ENCODE results near the gene SPR. TPM values are rescaled to one million over a fixed set of nuclear protein-coding genes. Genes with fewer than 3 reads are reported as not detected.

SPR gene
- 23.8 TPM for polyA plus RNA-seq
- long read RNA-seq, donor 1, transcript SPR-201 (3 exons, 1,480 nt), result major isoform, 14 of 21 reads
- long read RNA-seq, donor 1, partial matches to known transcripts, result 7 of 21 reads
- long read RNA-seq, donor 1, other reads (novel, unspliced or antisense), result 0 of 21 reads
- long read RNA-seq, donor 2, transcript SPR-201 (3 exons, 1,480 nt), result major isoform, 19 of 26 reads
- long read RNA-seq, donor 2, partial matches to known transcripts, result 6 of 26 reads
- long read RNA-seq, donor 2, other reads (novel, unspliced or antisense), result 0 of 26 reads
- long read RNA-seq, donor 3, result 0 reads
- long read RNA-seq, donor 4, partial matches to known transcripts, result 0 of 1 reads
- long read RNA-seq, donor 4, other reads (novel, unspliced or antisense), result 0 of 1 reads
- long read RNA-seq, donor 5, transcript SPR-201 (3 exons, 1,480 nt), result major isoform, 9 of 9 reads
- long read RNA-seq, donor 5, partial matches to known transcripts, result 0 of 9 reads
- long read RNA-seq, donor 5, other reads (novel, unspliced or antisense), result 0 of 9 reads
- long read RNA-seq, donor 6, transcript SPR-201 (3 exons, 1,480 nt), result major isoform, 14 of 15 reads
- long read RNA-seq, donor 6, partial matches to known transcripts, result 0 of 15 reads
- long read RNA-seq, donor 6, other reads (novel, unspliced or antisense), result 0 of 15 reads
- long read RNA-seq, donor 7, transcript SPR-201 (3 exons, 1,480 nt), result major isoform, 7 of 8 reads
- long read RNA-seq, donor 7, partial matches to known transcripts, result 0 of 8 reads
- long read RNA-seq, donor 7, other reads (novel, unspliced or antisense), result 0 of 8 reads
- long read RNA-seq, donor 8, transcript SPR-201 (3 exons, 1,480 nt), result major isoform, 29 of 29 reads
- long read RNA-seq, donor 8, partial matches to known transcripts, result 0 of 29 reads
- long read RNA-seq, donor 8, other reads (novel, unspliced or antisense), result 0 of 29 reads
- long read RNA-seq, donor 9, transcript SPR-201 (3 exons, 1,480 nt), result major isoform, 13 of 13 reads
- long read RNA-seq, donor 9, partial matches to known transcripts, result 0 of 13 reads
- long read RNA-seq, donor 9, other reads (novel, unspliced or antisense), result 0 of 13 reads
- long read RNA-seq, donor 10, transcript SPR-201 (3 exons, 1,480 nt), result major isoform, 22 of 22 reads
- long read RNA-seq, donor 10, partial matches to known transcripts, result 0 of 22 reads
- long read RNA-seq, donor 10, other reads (novel, unspliced or antisense), result 0 of 22 reads
- long read RNA-seq, donor 11, transcript SPR-201 (3 exons, 1,480 nt), result major isoform, 6 of 6 reads
- long read RNA-seq, donor 11, partial matches to known transcripts, result 0 of 6 reads
- long read RNA-seq, donor 11, other reads (novel, unspliced or antisense), result 0 of 6 reads

DNA sequence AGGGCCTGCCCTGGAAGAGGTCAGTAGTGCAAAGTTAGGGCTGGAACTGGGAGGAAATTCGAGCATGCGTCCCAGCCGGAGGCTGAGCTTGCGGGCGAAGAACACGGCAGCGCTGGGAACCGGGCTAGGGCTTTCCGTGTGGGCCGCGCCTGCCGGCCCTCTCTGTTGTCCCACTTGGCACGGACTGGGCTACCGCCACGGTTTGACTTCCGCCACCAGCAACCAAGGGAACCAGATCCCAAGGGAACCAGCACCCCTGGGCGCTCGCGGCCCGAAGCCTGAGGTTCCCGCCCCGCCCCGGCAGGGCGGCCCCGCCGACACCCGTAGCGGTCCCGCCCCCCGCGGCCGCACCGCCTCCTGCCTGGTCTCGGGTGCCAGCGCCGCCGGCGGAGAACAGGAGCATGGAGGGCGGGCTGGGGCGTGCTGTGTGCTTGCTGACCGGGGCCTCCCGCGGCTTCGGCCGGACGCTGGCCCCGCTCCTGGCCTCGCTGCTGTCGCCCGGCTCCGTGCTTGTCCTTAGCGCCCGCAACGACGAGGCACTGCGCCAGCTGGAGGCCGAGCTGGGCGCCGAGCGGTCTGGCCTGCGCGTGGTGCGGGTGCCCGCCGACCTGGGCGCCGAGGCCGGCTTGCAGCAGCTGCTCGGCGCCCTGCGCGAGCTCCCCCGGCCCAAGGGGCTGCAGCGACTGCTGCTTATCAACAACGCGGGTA, at the start of gene SPR:
Gene SPR, plus strand, starts transcription at position 377 of the 708 bp plus-strand sequence. Its CDS starts 25 bp downstream, at position 402.
- Histone ChIP-seq H3K27me3 (ENCODE audit: control insufficient read depth, insufficient read depth, low read length) (peaks cover 8% of the 10 kb centered on the region), H3K4me3 (ENCODE audit: low read length) (peak within 1 kb of the TSS; percentile 54), H3K4me1 (ENCODE audit: control insufficient read depth, insufficient read depth, low read length) (peaks cover 23% of the 10 kb centered on the region), H3K36me3 (ENCODE audit: control insufficient read depth, insufficient read depth, low read length) (peaks cover 14% of the 10 kb centered on the region), H3K9me3 (ENCODE audit: control insufficient read depth, low read depth, low read length) (no peaks in the 10 kb centered on the region), H3K27ac (ENCODE audit: low read length) (peak within 1 kb of the TSS; percentile 72)
- no CpG with 5 or more reads among the region's 76 CpGs for WGBS (ENCODE audit: insufficient coverage, low lambda C conversion rate)
- DNase-seq, result peak; percentile 46 to 81

DNA sequence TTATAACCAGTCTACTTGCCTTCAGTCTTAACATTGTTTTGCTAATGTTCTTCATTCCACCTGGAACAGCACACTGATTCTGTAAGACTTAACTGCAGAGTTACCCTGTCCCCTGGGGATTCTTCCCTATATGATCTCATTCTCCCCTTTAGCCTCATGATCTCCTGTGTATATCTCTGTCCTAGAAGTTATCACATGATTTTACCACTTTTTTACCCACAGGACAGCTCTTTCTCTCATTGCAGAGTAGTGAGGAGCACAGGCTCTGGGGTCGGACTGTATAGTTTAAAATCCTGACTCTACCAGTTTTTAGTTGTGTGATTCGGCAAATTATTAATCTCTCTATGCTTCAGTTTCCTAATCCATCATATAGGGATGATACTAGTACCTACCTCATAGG, 47.1 kb upstream of the SPR start:
- Histone ChIP-seq H3K27ac (ENCODE audit: low read length) (no peak overlapping the region), H3K4me3 (ENCODE audit: low read length) (no peak overlapping the region), H3K4me1 (ENCODE audit: control insufficient read depth, insufficient read depth, low read length) (no peaks in the 10 kb centered on the region), H3K36me3 (ENCODE audit: control insufficient read depth, insufficient read depth, low read length) (no peaks in the 10 kb centered on the region), H3K27me3 (ENCODE audit: control insufficient read depth, insufficient read depth, low read length) (peaks cover 9% of the 10 kb centered on the region), H3K9me3 (ENCODE audit: control insufficient read depth, low read depth, low read length) (no peaks in the 10 kb centered on the region)
- DNase-seq, result no peak
- WGBS (ENCODE audit: insufficient coverage, low lambda C conversion rate), result no CpG with 5 or more reads among the region's 2 CpGs

DNA sequence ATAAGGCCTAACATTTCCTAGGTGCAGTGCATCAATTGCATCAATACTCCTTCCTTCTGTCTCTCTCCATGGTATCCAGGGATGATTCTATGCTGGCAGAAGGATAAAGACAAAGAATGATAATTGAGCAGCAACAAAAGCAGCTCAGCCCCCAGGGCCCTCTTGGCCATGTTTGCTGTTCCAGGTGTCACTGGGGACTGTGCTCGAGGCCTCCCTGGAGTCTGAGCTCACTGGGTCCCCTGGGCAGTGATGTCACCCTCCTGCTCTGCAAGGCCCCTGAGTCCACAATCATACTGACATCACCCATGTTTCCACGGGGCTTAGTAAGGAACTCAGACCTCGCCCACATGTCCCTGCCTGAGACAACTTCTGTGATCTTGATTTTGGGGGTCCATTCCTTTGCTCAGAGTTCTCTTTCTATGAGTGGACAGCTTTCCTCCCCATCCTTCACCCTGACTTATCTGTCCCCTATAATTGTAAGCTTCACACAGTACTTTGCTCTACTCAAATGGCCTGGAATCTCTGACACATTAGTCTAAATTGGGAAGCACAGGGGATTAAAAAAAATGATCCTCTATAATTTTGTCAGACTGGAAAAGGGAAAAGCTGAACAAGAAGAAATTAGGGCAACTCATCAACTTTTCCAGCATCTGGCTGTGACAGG, 45.6 kb upstream of the SPR start:
- H3K9me3 ChIP-seq (ENCODE audit: control insufficient read depth, low read depth, low read length), result no peaks in the 10 kb centered on the region
- no peaks in the 10 kb centered on the region for H3K36me3 ChIP-seq (ENCODE audit: control insufficient read depth, insufficient read depth, low read length)
- H3K4me3 ChIP-seq (ENCODE audit: low read length), result no peak overlapping the region
- WGBS (ENCODE audit: insufficient coverage, low lambda C conversion rate), result no CpG with 5 or more reads among the region's 3 CpGs
- peaks cover 7% of the 10 kb centered on the region for H3K27me3 ChIP-seq (ENCODE audit: control insufficient read depth, insufficient read depth, low read length)
- no peak overlapping the region for H3K27ac ChIP-seq (ENCODE audit: low read length)
- no peaks in the 10 kb centered on the region for H3K4me1 ChIP-seq (ENCODE audit: control insufficient read depth, insufficient read depth, low read length)
- DNase-seq, result no peak

DNA sequence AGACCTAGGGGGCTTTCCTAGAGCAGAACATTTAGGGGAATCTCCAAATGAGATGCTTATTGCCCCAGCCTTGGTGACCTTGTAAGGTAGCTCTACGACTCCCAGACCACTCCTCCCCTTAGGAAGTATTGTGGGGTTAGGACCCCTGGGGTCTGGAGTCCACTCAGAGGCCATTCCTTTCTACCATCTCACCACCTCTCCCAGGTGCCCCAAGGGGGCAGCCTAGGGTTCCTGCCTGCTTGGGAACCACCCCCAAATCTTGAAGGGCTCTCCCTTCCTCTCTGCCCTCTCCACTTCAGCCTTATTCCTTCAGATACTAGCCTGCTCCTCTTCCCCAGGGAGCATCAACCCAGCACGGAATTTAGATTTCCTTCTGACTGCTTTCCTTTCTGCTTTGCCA, 43.9 kb upstream of the SPR start:
- Histone ChIP-seq H3K27me3 (ENCODE audit: control insufficient read depth, insufficient read depth, low read length) (peaks cover 7% of the 10 kb centered on the region), H3K9me3 (ENCODE audit: control insufficient read depth, low read depth, low read length) (no peaks in the 10 kb centered on the region), H3K4me1 (ENCODE audit: control insufficient read depth, insufficient read depth, low read length) (no peaks in the 10 kb centered on the region), H3K36me3 (ENCODE audit: control insufficient read depth, insufficient read depth, low read length) (no peaks in the 10 kb centered on the region), H3K27ac (ENCODE audit: low read length) (no peak overlapping the region), H3K4me3 (ENCODE audit: low read length) (no peak overlapping the region)
- DNase-seq, result no peak
- 29% methylated on average over 1 of the region's 2 CpGs for WGBS (ENCODE audit: insufficient coverage, low lambda C conversion rate)

DNA sequence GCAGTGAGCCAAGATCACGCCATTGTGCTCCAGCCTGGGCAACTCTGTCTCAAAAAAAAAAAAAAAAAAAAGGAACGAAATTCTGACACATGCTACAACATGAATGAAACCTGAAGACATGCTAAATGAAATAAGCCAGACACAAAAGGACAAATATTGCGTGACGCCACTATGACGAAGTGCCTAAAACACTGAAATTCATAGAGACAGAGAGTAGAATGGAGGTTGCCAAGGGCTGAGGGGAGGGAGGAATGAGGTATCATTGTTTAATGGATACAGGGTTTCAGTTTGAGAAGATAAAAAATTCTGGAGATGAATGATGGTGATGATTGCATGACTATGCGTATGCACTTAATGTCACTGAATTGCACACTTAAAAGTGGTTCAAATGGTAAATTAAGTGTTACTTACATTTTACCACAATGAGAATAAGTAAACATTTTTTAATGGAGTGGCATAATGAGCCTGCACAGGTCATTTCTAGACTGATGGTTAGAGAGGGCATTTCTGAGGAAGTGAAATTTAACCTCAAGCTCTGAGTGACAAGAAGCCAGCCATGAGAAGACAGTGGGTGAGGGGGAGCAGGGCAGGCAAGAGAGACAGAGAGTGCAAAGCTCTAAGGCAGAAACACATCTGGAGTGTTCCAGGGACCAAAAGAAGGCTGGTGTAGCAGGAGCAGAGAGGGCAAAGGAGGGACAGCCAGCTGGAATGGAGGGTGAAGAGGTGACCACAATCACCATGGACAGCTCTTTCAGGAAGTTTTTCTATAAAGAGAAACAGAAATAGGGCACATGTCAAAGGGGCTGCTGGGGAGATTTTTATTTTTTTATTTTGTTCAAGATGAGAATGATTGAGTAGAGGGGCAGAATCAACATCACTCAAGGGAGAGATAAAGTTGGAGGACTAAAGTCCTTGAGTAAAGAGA, 40.8 kb upstream of the SPR start:
- Histone ChIP-seq H3K4me3 (ENCODE audit: low read length) (no peak overlapping the region), H3K9me3 (ENCODE audit: control insufficient read depth, low read depth, low read length) (no peaks in the 10 kb centered on the region), H3K27me3 (ENCODE audit: control insufficient read depth, insufficient read depth, low read length) (peaks cover 28% of the 10 kb centered on the region), H3K27ac (ENCODE audit: low read length) (no peak overlapping the region), H3K36me3 (ENCODE audit: control insufficient read depth, insufficient read depth, low read length) (no peaks in the 10 kb centered on the region), H3K4me1 (ENCODE audit: control insufficient read depth, insufficient read depth, low read length) (no peaks in the 10 kb centered on the region)
- WGBS (ENCODE audit: insufficient coverage, low lambda C conversion rate), result 85% methylated on average over 3 of the region's 6 CpGs
- no peak for DNase-seq

DNA sequence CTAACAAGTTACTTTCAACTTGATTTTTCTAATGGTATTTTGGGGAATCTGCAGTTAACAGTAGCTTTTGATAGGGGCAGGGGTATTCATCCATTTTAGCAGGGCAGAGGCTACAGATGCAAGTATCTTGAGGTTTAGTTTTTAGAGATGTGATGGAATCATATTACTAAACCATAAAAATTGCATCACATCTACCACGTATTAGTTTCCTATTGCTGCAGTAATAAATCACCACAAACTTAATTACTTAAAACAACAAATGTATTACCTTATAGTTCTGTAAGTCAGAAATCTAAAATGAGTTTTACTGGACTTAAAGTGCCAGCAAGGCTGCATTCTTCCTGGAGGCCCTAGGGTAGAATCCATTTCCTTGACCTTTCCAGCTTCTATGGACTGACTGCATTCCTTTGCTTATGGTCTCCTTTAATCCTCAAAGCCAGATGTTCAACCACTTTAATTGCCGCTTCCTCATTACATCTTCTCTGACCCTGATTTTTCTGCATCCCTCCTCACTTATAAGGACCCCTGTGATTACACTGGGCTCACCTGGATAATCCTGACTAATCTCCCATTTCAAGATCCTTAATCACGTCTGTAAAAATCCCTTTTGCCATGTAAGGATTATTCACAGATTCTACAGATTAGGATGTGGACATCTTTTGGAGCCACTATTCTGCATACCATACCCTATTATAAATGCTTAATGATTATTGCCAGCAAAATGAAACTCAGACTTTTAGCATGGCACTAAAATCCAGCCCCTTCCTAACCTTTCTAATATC, 39.5 kb upstream of the SPR start:
- H3K36me3 ChIP-seq (ENCODE audit: control insufficient read depth, insufficient read depth, low read length), result no peaks in the 10 kb centered on the region
- DNase-seq, result no peak
- H3K27ac ChIP-seq (ENCODE audit: low read length), result no peak overlapping the region
- H3K9me3 ChIP-seq (ENCODE audit: control insufficient read depth, low read depth, low read length), result no peaks in the 10 kb centered on the region
- H3K4me1 ChIP-seq (ENCODE audit: control insufficient read depth, insufficient read depth, low read length), result no peaks in the 10 kb centered on the region
- H3K4me3 ChIP-seq (ENCODE audit: low read length), result no peak overlapping the region
- 52% methylated on average over 3 of the region's 3 CpGs for WGBS (ENCODE audit: insufficient coverage, low lambda C conversion rate)
- peaks cover 35% of the 10 kb centered on the region for H3K27me3 ChIP-seq (ENCODE audit: control insufficient read depth, insufficient read depth, low read length)

DNA sequence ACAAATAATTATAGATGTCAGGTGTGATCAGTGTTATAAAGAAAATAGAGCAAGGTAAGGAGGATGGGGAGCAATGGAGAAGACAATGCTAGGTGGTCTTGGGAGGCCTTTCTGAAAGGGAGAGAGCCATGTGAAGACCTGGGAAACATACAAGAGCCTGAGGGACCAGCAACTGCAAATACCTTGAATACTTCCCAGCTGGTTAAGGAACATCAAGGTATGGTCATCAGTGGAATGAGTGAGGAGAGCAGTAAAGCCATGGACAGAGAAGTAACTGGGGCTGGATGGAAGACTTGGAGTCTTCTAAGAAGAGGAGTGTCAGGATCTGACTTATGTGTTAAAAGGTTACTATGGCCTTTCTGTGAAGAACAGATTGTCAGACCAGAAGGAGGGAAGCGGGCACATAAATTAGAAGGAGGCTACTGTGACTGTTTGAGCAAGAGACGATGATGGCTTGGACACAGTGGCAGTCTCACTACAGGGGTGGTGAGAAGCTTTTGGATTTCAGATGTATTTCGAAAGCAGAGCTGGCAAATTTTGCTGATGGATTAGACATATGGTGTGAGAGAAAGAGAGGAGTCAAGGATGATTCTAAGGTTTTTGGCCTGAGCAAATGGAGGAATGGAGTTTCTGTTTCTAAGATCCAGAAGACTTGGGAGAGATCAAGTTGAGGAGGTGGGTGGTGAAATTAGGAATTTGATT, 38.6 kb upstream of the SPR start:
- WGBS (ENCODE audit: insufficient coverage, low lambda C conversion rate), result no CpG with 5 or more reads among the region's 3 CpGs
- Histone ChIP-seq H3K4me3 (ENCODE audit: low read length) (no peak overlapping the region), H3K4me1 (ENCODE audit: control insufficient read depth, insufficient read depth, low read length) (no peaks in the 10 kb centered on the region), H3K27me3 (ENCODE audit: control insufficient read depth, insufficient read depth, low read length) (peaks cover 35% of the 10 kb centered on the region), H3K9me3 (ENCODE audit: control insufficient read depth, low read depth, low read length) (no peaks in the 10 kb centered on the region), H3K27ac (ENCODE audit: low read length) (no peak overlapping the region), H3K36me3 (ENCODE audit: control insufficient read depth, insufficient read depth, low read length) (no peaks in the 10 kb centered on the region)
- no peak for DNase-seq

DNA sequence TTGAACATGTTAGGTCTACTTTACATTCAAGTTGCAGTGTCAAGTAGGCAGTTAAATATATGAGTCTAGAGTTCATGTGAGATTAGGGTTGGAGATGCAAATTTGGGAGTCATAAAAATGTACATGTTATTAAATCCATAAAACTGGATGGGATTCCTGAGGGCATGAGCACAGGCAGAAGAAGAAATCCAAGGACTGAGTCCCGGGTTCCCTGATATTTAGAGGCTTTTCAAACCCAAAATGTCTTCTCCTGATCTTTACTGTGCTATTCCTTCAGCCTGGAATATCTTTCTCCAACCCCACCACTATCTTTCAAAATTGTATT, 38.1 kb upstream of the SPR start:
- no peak for DNase-seq
- WGBS (ENCODE audit: insufficient coverage, low lambda C conversion rate), result no CpG with 5 or more reads among the region's 1 CpG
- H3K9me3 ChIP-seq (ENCODE audit: control insufficient read depth, low read depth, low read length), result no peaks in the 10 kb centered on the region
- H3K27ac ChIP-seq (ENCODE audit: low read length), result no peak overlapping the region
- H3K36me3 ChIP-seq (ENCODE audit: control insufficient read depth, insufficient read depth, low read length), result no peaks in the 10 kb centered on the region
- peaks cover 34% of the 10 kb centered on the region for H3K27me3 ChIP-seq (ENCODE audit: control insufficient read depth, insufficient read depth, low read length)
- H3K4me1 ChIP-seq (ENCODE audit: control insufficient read depth, insufficient read depth, low read length), result no peaks in the 10 kb centered on the region
- no peak overlapping the region for H3K4me3 ChIP-seq (ENCODE audit: low read length)
